HCEC 1CT (cell line): ENCODE results near the gene CCL8.

ENCODE experiments used
- DNase-seq: peaks from one replicate; pipeline ENCODE4 v3.0.0-alpha.2; 2017

The CCL8 gene

DNA sequence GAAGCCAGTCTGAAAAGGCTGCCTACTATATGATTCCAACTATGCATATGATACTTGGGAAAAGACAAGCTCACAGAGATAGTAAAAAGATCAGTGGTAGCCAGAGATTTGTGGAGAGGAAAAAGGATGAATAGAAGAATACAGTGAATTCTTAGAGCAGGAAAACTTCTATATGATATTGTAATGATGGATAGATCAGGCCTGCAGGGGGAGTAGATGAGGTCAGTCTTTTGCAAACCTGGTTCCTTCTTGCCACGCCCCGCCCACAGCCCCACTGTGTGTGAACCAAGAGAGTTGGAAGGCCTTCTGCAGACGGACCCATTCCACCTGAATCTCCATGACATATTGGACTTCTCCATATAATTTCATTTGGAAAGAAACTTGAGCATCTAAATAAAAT lies 761 bp upstream of the CCL8 start:
- DNase-seq: no peak

DNA sequence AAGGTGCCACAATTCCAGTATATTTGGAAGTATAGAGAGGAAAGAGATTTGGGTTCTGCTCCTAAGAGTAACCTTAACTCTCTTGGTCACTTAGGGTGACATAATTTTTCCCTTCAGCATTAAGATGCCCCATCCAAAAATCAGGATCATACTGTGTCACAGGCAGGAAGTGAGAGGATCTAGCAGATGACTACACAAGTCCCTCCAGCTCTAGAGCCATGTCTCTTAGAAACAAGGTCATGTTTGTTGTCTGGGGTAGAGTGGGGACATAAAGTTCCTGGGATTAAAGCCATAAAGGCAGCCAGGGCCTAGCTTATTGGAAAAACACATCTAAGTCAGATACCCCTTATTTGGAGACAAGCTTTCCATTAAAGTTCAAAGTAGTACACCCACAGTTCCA lies 2.7 kb downstream of the CCL8 start:
- no peak for DNase-seq

DNA sequence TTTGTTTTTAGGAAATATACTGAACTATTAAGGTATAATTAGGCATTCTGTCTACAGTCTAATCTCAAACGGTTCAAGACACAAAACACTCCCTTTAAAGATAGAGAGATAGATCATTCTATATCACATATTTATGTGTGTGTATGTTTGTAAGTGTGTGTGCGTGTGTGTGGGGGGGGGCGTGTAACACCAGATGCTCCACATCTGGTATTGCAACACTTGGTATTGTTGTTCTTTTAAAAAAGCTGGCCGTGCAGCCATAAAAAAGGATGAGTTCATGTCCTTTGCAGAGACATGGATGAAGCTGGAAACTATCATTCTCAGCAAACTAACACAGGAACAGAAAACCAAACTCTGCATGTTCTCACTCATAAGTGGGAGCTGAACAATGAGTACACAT lies 8.3 kb downstream of the CCL8 start:
- DNase-seq: peak; percentile 69

DNA sequence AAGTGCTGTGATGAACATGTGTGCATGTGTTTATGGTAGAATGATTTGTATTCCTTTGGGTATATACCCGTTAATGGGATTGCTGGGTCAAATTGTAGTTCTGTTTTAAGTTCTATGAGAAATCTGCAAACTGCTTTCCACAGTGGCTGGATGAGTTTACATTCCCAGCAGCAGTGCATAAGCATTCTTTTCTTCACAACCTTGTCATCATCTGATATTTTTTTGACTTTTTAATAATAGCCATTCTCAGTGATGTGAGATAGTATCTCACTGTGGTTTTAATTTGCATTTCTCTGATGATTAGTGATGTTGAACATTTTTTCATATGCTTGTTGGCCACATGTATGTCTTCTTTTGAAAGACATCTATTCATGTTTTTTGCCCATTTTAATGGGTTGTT lies 18.5 kb downstream of the CCL8 start:
- DNase-seq: no peak

DNA sequence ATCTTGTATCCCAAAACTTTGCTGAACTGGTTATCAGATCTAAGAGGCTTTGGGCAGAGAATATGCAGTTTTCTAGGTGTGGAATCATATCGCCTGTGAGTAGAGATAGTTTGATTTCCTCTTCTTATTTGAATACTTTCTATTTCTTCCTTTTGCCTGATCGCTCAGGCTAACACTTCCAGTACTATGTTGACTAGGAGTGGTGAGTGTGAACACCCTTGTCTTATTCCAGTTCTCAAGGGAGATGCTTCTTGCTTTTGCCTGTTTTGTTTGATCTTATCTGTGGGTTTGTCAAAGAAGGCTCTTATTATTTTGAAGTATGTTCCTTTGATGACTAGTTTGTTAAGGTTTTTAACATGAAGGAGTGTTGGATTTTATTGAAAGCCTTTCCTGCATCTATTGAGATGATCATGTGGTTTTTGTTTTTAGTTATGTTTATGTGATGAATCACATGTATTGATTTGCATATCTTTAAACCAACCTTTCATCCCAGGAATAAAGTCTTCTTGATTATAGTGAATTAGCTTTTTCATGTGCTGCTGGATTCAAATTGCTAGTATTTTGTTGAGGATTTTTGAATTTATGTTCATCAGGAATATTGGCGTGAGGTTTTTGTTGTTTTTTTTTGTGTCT lies 20.0 kb downstream of the CCL8 start:
- no peak for DNase-seq

DNA sequence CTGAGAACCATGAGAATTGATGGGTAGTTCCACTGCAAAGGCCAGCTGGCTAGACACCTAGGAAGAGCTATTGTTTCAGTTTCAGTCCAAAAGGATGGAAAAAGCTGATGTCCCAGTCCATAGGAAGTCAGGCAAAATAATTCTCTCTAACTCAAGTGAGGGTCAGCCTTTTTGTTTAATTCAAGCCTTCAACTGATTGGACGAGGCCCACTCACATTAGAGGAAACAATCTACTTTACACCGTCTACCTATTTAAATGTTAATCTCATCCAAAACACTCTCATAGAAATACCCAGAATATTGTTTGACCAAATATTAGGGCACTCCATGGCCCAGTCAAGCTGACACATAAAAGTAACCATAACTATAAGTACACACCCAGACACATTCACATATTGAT lies 22.7 kb downstream of the CCL8 start:
- DNase-seq: no peak

DNA sequence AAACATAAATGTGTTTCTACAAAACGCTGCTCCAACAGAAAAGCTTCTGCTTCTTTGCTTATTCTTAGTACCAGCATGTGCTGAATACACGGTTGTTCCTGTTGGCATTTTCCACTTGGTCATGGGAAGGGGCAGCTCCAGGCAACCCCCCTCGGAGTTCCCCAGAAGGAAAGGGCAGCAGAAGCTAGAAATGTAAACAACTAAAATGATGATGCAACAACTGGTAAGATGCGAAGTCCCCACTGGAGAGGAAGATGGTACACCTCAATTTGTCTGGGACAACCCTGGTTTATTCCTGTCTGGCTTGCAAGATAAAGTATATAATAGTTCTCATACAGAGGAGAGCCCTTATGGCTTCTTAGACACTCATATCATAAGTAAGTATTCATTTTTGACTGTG lies 27.8 kb downstream of the CCL8 start:
- DNase-seq: no peak

DNA sequence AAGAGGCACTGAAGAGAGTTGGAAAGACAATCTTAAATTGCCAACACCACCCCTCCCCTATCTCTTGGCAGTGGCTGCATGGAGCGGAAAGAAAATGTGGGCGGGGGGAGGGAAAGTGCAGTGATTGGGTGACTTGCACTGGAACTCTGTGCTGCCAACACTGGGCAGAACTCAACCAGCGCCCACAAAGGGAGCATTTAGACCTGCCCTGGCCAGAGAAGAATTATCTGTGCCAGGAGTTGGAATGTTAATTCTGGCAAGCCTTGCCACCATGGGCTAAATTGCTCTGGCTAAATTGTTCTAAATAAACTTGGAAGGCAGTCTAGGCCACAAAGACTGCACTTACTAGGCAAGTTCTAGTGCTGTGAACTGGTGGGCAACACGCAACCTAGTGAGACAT lies 30.5 kb downstream of the CCL8 start:
- DNase-seq: no peak

DNA sequence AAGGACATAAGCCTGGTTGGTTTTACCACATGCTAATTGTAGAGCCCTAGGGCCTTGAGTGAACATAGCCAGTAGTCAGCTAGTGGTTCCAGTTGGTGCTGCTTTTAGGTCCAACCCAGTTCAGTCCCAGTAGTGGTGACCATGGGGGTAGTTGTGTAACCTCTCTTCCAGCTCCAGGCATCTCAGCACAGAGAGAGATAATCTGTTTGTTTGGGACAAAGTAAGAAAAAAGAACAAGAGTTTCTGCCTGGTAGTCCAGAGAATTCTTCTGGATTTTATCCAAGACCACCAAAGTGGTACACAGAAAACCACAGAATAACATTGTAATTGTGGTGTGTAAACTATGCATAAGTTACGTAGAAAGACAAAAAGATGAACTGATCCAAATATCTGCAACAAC lies 31.9 kb downstream of the CCL8 start:
- no peak for DNase-seq

DNA sequence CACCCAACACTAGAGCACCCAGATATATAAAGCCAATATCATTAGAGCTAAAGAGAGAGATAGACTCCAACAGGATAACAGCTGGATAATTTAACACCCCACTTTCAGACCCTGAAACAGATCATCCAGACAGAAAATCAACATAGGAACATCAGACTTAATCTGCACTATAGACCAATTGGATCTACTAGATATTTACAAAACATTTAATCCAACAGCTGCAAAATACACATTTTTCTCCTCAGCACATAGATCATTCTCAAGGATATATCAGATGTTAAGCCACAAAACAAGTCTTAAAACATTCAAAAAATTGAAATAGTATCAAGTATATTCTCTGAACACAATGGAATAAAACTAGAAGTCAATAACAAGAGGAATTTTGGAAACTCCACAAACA lies 33.0 kb downstream of the CCL8 start:
- DNase-seq: peak; percentile 5

DNA sequence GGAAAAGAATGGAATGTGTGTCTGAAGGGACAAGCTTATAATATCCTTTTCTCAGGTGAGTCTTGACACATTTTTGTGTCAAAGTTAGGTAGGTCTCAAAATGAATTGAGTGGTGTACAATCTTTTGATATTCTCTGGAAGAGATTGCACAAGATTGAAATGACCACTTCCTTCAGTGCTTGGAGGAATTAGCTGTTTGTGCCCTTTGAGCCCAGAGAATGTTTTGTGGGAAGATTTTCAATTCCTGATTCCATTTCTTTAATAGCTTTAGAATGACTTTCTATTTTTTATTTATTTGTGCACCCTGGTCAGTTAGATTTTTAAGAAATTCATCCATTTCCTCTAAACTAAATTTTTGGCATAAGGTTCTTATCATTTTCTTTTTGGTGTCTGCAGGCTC lies 35.4 kb downstream of the CCL8 start:
- DNase-seq: peak; percentile 84

DNA sequence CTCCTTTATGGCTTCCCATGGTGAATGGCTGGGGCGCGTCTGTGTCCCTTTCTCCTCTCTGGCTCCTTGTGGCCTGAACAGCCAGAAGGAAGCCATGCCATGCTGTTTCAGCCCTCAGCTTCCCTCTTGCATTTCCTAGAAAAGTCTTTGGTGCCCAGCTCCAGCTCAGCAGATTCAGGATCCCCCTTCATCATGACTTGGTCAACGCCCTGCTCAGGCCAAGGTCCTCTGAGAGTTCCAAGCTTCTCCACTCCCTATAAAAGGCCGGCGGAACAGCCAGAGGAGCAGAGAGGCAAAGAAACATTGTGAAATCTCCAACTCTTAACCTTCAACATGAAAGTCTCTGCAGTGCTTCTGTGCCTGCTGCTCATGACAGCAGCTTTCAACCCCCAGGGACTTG lies 37.0 kb downstream of the CCL8 start, which contains the start of gene CCL13:
Gene CCL13 (plus strand): TSS at position 287 of the 400 bp plus-strand sequence. CDS start 47 bp downstream, at position 334.
- no peak for DNase-seq

DNA sequence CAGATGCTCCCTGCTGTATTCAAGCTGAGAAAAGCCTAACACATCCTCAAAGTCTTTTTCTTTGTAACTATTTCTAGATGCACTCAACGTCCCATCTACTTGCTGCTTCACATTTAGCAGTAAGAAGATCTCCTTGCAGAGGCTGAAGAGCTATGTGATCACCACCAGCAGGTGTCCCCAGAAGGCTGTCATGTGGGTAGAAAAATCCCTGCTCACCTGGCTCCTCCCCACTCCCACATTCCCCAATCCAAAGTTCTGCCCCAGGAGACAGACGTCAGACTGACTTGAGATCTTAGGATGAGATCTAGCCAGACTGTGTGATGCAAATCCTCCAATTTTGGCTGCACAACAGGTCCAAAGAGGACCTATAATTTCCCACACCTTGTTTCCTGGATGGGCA lies 38.2 kb downstream of the CCL8 start:
- no peak for DNase-seq

DNA sequence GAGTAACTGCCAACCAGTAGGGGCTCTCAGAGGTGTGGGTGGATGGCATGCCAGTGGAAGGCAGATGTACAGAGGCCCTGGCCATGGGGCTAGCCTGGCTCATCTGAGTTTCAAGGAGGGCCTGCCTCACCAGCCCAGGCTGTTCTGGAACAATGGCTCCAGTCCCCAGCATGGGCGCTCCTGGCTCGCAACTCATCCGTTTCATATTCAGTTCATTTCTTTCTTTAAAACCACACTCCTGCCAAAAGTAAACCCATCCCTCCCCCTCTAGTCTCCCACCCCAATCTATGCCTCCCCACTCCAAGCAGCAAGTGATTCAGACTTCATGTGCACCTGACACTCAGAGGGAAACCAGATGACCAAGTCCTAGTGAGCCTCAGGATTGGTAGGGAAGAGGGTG lies 39.4 kb downstream of the CCL8 start:
- DNase-seq: no peak

DNA sequence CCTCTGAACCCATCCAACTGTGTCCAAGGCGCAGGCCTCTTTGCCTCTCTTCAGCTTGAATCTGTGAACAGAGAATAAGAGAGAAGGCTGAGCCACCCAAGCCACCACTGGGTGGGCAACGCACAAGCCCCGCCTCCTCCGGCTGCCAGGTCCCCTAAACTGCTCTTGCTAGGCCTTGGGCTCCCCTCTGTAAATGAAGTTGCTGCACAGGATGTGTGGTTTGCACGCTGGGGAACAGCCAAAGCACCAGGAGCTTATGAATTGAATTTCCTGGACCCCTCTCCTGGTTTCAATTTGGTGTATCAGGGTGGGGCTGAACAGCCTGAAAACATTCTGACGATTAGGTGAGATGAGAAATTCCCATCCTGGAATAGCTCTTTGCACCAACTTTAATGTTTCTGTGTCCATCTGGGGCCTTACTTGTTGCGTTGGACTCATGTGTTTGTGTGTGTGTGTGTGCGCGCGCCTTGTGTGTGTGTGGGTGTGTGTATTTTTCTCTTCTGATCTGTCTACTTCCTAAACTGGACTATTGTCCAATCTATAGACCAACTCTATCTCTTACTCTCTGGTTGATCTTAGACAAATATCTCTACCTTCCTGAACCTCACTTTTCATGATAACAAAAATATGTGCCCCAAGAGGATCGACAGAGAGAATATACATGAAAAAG lies 41.5 kb downstream of the CCL8 start:
- DNase-seq: no peak

DNA sequence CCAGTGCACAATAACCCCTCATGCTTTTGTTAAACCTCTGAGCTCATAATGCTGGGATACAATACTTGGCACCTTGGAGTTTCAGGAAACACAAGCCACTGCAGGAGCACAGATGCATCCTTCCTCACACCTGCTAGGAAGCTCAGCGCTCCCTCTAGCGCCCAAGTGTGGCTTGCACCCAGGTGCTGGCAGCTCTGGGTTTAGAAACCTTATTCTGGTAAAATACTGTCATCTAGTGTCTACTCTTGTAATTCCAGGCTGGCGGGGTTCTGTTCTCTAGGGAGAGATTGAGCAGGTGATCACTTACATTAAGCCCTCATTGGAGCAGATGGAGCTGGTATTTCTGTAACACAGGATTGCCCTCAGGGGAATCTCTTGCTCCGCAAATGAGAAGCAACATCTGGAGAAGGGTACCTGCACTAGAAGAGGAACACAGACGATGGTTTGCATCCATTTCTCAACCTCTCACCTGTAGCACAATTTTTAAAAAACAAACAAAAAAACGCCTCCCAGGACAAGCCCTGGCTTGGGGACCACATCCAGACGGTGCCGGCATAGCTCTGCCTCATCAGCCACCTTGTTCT lies 42.3 kb downstream of the CCL8 start:
- DNase-seq: peak; percentile 86

DNA sequence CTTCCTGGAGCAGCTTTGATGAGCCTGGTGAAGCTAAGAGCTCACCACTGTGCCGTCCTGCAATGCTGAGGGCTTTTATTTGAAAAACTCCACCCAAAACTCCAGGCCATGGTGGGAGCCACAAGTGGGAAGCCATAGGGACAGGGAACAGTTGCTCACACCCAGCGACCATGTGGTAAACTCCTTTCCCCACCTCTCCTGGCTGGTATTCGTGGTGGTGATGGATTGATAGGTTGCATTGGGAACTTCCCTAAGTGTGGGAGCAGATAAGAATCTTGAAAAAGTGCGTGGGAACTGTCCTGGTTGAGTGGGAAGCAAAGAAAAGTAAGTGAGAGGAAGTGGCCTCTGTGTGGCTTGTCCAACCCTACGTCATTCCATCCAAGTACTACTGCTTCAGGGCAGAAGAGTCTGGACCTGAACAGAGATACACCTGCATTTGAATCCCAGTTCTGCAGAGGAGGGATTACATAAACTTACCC lies 44.0 kb downstream of the CCL8 start, which contains the start of gene CCL1:
Gene CCL1 (minus strand): TSS at position 51 of the 479 bp plus-strand sequence. CDS start 72 bp downstream, outside the sequence.
- no peak for DNase-seq

DNA sequence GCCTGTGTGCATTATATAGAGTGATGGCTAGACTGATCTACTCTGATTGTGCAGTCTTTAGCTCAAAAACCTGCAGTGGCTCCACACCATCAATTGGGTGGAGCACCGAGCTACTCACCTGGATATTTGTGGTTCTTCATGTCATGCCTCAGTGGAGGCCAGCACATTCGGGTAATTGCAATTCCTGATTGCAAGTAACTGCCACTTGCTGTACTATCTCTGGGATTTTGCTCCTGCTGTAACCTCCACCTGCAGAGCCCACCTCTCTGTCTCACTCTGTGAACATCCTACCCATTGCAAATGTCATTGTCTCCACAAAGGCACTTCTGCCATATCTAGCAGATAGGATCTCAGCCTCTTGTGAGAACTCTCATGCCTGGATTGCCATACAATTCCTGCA lies 45.5 kb downstream of the CCL8 start:
- DNase-seq: no peak

DNA sequence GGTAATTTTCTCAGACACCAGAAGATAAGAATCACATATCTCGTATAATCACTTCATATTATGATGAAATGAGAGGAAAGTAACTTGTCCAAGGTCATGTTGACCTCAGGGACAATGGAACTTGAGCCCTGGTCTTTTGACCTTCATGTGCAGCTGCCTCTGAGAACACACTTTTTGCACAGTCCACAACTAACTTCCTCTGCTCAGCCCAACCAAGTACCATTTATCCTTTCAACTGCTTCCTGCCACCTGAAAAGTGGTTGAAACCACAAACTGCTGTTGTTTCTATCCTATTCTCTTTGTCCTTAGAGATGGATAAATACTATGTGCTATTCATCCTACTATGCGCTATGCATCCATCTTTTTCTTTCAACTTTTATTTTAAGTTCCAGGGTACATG lies 46.1 kb downstream of the CCL8 start:
- no peak for DNase-seq

DNA sequence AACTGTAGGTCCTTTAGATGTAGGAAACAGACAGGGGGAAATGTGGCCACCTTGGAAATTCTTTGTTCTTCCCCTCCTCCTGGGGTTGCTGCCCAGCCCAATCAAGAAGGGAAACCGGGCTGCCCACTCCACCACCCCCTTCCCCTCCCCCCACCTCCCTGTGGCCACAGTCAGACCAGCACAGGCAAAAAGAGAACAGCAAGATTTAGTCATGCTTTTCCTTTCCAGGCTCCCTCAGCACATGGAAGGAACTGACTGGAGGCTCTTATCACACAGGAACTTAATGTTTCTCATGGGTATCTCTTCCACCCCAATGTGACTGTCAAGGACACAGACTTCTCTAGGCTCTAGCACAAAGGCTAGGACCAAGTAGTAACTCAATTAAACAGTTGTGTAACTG lies 46.8 kb downstream of the CCL8 start:
- DNase-seq: no peak

DNA sequence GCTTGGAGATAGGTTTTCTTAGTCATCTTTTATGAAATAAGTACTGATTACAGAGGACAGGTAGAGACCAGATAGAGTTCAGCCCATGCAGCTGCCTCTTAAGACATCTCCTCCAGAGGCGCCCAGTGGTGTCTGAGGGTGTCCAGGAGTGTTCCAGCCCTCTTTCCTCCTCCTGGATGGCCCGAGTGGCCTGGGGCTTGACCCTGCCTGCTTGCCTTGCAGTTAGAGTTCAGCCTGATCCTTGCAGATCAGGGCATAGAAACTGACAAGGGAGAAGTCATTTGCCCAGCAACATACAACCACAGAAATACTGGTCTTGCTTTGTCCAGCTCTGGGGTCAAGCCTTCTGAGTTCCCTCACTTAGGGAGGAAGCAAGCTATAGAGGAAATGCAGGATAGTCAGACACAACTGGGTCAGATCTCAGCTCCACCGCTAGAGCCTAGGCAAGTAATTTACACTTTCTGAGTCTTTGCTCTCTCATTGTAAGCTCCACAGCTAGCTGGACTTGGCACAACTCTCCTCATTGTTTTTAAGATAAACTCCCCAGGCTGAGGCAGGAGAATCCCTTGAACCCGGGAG lies 47.4 kb downstream of the CCL8 start:
- no peak for DNase-seq

DNA sequence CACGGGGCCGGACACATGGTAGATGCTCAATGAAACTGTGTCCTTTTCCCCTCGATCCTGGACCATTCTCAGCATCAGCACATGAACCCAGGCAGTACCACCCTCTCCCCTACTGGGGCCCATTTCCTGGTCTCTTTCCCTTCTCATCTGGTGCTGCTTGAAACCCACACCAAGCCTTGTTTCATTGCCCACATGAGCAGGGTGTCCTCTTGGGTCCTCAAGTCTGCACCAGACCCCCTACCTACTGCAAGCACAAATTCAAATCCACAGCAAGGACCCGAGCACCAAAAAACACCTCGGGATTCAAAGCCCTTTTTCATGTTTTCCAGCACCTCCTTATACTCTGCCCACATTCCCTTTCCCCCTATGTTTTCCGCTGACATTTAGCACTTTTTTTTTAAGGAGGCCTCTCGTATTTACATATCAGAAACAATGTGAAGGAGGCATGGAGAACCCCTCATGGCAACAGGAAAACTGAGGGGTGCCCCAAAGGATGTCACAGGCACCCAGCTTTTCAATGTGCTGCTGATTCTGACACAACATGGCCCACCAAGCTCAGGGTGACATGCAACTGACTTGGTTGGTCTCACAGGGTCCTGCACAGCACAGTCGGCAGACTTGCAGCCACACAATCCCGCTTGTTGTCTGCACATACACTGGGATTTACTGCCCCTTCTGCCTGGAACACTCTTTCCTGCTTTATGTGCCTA lies 48.4 kb downstream of the CCL8 start:
- DNase-seq: no peak
